Activated CD8-positive, alpha-beta T cell treated with anti-CD3 and anti-CD28 coated beads for 36 hours (primary cell): ENCODE results near the gene GPATCH1. TPM values are rescaled to one million over a fixed set of nuclear protein-coding genes. Genes with fewer than 3 reads are reported as not detected.
"Not testable (repeated sequence)": the region's sequence is repeated elsewhere in the genome, so short reads cannot be mapped to it uniquely, and the experiment has no call there.

ENCODE experiments used
- ATAC-seq: fragments of 200-7000 bp; cut with Tn5 transposase; one replicate; pipeline ENCODE4 v1.10.0; 2021; ENCODE audit warnings: mild to moderate bottlenecking, moderate library complexity
- CTCF ChIA-PET: fragments of 350-600 bp; sonication (Branson Sonifier 250); formaldehyde crosslinking; loops from one replicate; lab custom pipeline; 2021; ENCODE audit warnings: antibody characterized with exemption; lab: Charles Lee
- POLR2A ChIA-PET: fragments of 350-600 bp; sonication (Branson Sonifier 250); formaldehyde crosslinking; loops from one replicate; lab custom pipeline; 2021; ENCODE audit warnings: antibody characterized with exemption; lab: Charles Lee
- DNase-seq: peaks from one replicate; pipeline ENCODE4 v3.0.0-alpha.2; 2020
- H3K27ac Mint-ChIP-seq: one replicate; pipeline ENCODE4 v1.8.0; 2021; ENCODE audit warnings: mild to moderate bottlenecking, mixed read lengths
- H3K27me3 Mint-ChIP-seq: one replicate; pipeline ENCODE4 v1.8.0; 2021; ENCODE audit warnings: mixed read lengths
- H3K36me3 Mint-ChIP-seq: one replicate; pipeline ENCODE4 v1.8.0; 2021; ENCODE audit warnings: low read depth, mixed read lengths
- H3K4me1 Mint-ChIP-seq: one replicate; pipeline ENCODE4 v1.8.0; 2021; ENCODE audit warnings: low read depth, mixed read lengths
- H3K4me3 Mint-ChIP-seq: one replicate; pipeline ENCODE4 v1.8.0; 2021; ENCODE audit warnings: mild to moderate bottlenecking, moderate library complexity, mixed read lengths
- H3K9me3 Mint-ChIP-seq: one replicate; pipeline ENCODE4 v1.8.0; 2021; ENCODE audit warnings: mixed read lengths
- intact Hi-C: fragments of 100-400 bp; cut with micrococcal nuclease; formaldehyde crosslinking; loops from one replicate; pipeline ENCODE4 v1.10.0; 2022
- total RNA-seq, 2 experiments: library from RNA; stranded (reverse); gene quantifications; one replicate each; pipeline ENCODE4 v1.2.3, GENCODE V29; 2021
- TF ChIP-seq, protein P1 (sequence below): fragments of 200-600 bp; IDR thresholded peaks from one replicate; pipeline ENCODE4 v1.8.0; 2022; ENCODE audit warnings: antibody characterized with exemption, mild to moderate bottlenecking

GPATCH1 gene, protein sequence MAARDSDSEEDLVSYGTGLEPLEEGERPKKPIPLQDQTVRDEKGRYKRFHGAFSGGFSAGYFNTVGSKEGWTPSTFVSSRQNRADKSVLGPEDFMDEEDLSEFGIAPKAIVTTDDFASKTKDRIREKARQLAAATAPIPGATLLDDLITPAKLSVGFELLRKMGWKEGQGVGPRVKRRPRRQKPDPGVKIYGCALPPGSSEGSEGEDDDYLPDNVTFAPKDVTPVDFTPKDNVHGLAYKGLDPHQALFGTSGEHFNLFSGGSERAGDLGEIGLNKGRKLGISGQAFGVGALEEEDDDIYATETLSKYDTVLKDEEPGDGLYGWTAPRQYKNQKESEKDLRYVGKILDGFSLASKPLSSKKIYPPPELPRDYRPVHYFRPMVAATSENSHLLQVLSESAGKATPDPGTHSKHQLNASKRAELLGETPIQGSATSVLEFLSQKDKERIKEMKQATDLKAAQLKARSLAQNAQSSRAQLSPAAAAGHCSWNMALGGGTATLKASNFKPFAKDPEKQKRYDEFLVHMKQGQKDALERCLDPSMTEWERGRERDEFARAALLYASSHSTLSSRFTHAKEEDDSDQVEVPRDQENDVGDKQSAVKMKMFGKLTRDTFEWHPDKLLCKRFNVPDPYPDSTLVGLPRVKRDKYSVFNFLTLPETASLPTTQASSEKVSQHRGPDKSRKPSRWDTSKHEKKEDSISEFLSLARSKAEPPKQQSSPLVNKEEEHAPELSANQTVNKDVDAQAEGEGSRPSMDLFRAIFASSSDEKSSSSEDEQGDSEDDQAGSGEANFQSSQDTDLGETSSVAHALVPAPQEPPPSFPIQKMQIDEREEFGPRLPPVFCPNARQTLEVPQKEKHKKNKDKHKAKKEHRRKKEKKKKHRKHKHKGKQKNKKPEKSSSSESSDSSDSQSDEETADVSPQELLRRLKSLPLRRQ
- 1 to 10 TPM; 8.7 to 9.6 TPM for total RNA-seq

DNA sequence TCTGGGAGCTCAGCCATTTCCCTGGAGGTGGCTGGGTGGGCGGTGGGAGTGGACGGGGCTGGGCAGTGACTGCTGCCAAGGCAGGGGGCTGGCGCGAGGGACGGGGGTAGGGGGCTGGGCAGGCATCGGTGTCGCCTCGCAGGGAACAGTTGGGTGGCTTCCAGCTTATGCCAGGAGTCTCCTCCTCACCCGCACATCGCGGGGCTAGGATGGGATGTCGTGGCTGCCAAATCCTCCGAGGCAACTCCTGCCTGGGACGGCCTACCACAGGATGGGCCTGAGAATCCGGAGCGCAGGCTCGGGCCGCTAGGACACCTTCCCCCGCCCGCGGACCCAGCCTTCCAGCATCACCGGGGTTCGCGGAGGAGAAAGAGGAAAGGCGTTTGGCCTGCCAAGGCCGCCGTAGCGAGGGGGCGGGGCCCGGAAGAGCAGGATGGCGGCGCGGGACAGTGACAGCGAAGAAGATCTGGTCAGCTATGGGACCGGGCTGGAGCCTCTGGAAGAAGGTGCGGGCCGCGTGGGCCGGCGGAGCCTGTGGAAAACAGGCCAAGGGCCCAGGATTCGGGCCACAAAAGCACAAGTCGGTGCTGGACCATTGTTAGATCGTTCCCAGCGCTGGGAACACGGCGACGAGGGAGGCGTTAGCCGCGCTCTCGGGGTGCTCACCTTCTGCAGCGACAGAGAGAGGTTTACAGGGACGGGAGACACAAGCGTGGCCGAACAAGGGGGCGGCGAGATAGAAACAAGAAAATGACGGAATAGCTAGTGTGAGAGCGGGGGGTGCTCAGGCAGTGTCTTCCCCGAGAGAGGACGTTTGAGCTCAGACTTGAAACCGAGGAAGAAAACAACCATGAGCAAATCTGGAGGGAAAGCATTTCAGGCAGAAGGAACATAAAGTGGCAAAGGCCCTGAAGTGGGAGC, at the start of gene GPATCH1:
TSS of gene GPATCH1 (plus strand) at position 421 of the 921 bp plus-strand sequence. CDS start at position 434, 13 bp downstream.
- Mint-ChIP-seq H3K27ac (peak within 1 kb of the TSS; percentile 98), H3K4me1 (peaks cover 17% of the 10 kb centered on the region), H3K9me3 (no peaks in the 10 kb centered on the region), H3K27me3 (no peaks in the 10 kb centered on the region), H3K36me3 (peaks cover 2% of the 10 kb centered on the region), H3K4me3 (peak within 1 kb of the TSS; percentile 100)
- ChIA-PET POLR2A (interaction anchor here (0.5 to 1.4 kb wide), 7 partner anchors 9 to 96 kb away, joined by 3 to 4 read pairs (median 3); partner anchors contain the start of gene RHPN2), CTCF (interaction anchor here (0.8 to 1.6 kb wide), 2 partner anchors 11 to 110 kb away, joined by 4 read pairs; no protein-coding TSS in a partner anchor)
- intact Hi-C loops, result no loop called here
- peak; percentile 92 for DNase-seq
- peak; percentile 94 for ATAC-seq
- TF ChIP-seq, protein P1, sequence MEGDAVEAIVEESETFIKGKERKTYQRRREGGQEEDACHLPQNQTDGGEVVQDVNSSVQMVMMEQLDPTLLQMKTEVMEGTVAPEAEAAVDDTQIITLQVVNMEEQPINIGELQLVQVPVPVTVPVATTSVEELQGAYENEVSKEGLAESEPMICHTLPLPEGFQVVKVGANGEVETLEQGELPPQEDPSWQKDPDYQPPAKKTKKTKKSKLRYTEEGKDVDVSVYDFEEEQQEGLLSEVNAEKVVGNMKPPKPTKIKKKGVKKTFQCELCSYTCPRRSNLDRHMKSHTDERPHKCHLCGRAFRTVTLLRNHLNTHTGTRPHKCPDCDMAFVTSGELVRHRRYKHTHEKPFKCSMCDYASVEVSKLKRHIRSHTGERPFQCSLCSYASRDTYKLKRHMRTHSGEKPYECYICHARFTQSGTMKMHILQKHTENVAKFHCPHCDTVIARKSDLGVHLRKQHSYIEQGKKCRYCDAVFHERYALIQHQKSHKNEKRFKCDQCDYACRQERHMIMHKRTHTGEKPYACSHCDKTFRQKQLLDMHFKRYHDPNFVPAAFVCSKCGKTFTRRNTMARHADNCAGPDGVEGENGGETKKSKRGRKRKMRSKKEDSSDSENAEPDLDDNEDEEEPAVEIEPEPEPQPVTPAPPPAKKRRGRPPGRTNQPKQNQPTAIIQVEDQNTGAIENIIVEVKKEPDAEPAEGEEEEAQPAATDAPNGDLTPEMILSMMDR, result no peak

- peaks cover 4% of the 10 kb centered on the region for H3K4me1 Mint-ChIP-seq
- POLR2A ChIA-PET, result no interaction called here
- no peak overlapping the region for H3K27ac Mint-ChIP-seq
Observed at GRCh38 chr19:33032218-33032781, 48.7 kb upstream of the GPATCH1 start.

GRCh38 chr19:33035461-33035860, 45.5 kb upstream of the GPATCH1 start:
- H3K4me1 Mint-ChIP-seq, result peaks cover 8% of the 10 kb centered on the region
- H3K27ac Mint-ChIP-seq, result no peak overlapping the region
- TF ChIP-seq, protein P1, result no peak
- POLR2A ChIA-PET, result no interaction called here
- no peak overlapping the region for H3K4me3 Mint-ChIP-seq
- DNase-seq (no peak), ATAC-seq (no peak)
- CTCF ChIA-PET, result no interaction called here
- no peaks in the 10 kb centered on the region for H3K9me3 Mint-ChIP-seq
- intact Hi-C loops, result no loop called here
- H3K36me3 Mint-ChIP-seq, result peaks cover 3% of the 10 kb centered on the region
- H3K27me3 Mint-ChIP-seq, result no peaks in the 10 kb centered on the region

More at GRCh38 chr19:33032218-33032781, 48.7 kb upstream of the GPATCH1 start:
- Mint-ChIP-seq H3K9me3 (peaks cover 9% of the 10 kb centered on the region), H3K36me3 (peaks cover 4% of the 10 kb centered on the region), H3K27me3 (no peaks in the 10 kb centered on the region), H3K4me3 (no peak overlapping the region)
- intact Hi-C loops, result no loop called here
- CTCF ChIA-PET, result interaction anchor here (1.1 kb wide), 1 partner anchor 9 kb away, joined by 3 read pairs; no protein-coding TSS in a partner anchor
- DNase-seq (no peak), ATAC-seq (no peak)
- TF ChIP-seq, protein P1, result no peak

- H3K9me3 Mint-ChIP-seq, H3K4me1 Mint-ChIP-seq, DNase-seq, ATAC-seq, H3K36me3 Mint-ChIP-seq, H3K4me3 Mint-ChIP-seq, H3K27me3 Mint-ChIP-seq, POLR2A ChIA-PET, H3K27ac Mint-ChIP-seq, intact Hi-C loops: not testable (repeated sequence)
- CTCF ChIA-PET, result interaction anchor here (1.1 kb wide), 1 partner anchor 18 kb away, joined by 3 read pairs; no protein-coding TSS in a partner anchor
Observed at GRCh38 chr19:33036370-33037167, 44.4 kb upstream of the GPATCH1 start.

GRCh38 chr19:33037168-33038025, 43.6 kb upstream of the GPATCH1 start:
- POLR2A ChIA-PET, result not testable (repeated sequence)

More at GRCh38 chr19:33037168-33038025, 43.6 kb upstream of the GPATCH1 start:
- Mint-ChIP-seq H3K27ac (peak overlapping the region; percentile 58), H3K4me3 (peak overlapping the region; percentile 59)
- H3K9me3 Mint-ChIP-seq, H3K4me1 Mint-ChIP-seq, ATAC-seq, H3K27me3 Mint-ChIP-seq, H3K36me3 Mint-ChIP-seq, intact Hi-C loops: not testable (repeated sequence)
- CTCF ChIA-PET, result interaction anchor here (1.1 kb wide), 1 partner anchor 17 kb away, joined by 3 read pairs; no protein-coding TSS in a partner anchor
- peak; percentile 38 for DNase-seq
